ENCODE data around the gene HLCS.
"Not testable (repeated sequence)": the region's sequence is repeated elsewhere in the genome, so short reads cannot be mapped to it uniquely, and the experiment has no call there.

Gene HLCS

DNA sequence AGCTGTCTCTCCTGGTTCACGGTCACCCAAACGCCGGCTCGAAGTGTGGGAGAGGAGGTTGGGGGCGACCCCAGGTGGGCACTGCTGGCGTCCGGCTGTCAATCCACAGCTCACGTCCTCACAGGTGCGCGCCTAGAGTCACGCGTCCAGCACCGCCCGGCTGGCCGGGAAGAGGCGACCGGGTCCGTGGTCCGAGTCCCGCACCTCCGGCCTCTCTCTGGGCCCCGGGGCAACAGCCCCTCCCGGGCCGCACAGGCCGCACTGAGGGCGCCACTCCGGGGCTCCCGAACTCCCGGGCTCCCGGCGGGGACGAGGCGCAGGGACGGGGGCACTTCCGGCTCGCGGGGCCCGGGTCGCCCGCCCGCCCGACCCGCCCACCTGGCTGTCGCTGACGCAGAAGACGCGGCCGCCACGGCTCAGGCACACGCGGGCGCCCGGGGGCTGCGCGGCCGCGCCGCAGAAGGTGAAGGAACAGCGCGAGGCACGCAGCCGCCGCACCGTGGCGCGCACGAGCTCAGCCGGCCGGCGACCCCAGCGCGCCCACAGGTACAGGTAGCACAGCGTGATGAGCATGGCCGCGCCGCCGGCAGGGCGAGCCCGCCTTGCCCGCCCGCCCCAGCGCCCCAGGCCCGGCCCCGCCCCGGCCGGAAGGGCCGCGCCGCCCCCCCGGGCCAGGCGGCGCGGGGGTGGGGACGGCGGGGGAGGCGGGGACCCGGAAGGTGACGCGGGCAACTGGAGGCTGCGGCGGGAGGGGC, at the start of gene HLCS:
Gene HLCS (minus strand): TSS at position 604 of the 755 bp plus-strand sequence. CDS start 31 bp downstream, at position 573.
- Histone ChIP-seq H3K4me3 (ENCODE audit: low read depth, low read length) (peak within 1 kb of the TSS; percentile 93), H3K27ac (ENCODE audit: low read depth, low read length) (peak within 1 kb of the TSS; percentile 28; the same call in 1 of the 2 replicates), H3K4me1 (ENCODE audit: control insufficient read depth, insufficient read depth, low read length, unreplicated experiment) (no peaks in the 10 kb centered on the region), H3K27me3 (ENCODE audit: insufficient read depth, low read length) (no peaks in the 10 kb centered on the region), H2AFZ (ENCODE audit: low read length, unreplicated experiment) (peak within 1 kb of the TSS; percentile 71), H3K79me2 (ENCODE audit: control insufficient read depth, insufficient read depth, low read length, unreplicated experiment) (peaks cover 7% of the 10 kb centered on the region), H3K36me3 (ENCODE audit: insufficient read depth, low read length) (no peaks in the 10 kb centered on the region)

- Histone ChIP-seq H3K4me3 (ENCODE audit: low read depth, low read length) (peak overlapping the region; percentile 76), H3K4me1 (ENCODE audit: control insufficient read depth, insufficient read depth, low read length, unreplicated experiment) (no peaks in the 10 kb centered on the region), H3K36me3 (ENCODE audit: insufficient read depth, low read length) (no peaks in the 10 kb centered on the region), H3K79me2 (ENCODE audit: control insufficient read depth, insufficient read depth, low read length, unreplicated experiment) (no peaks in the 10 kb centered on the region), H3K27me3 (ENCODE audit: insufficient read depth, low read length) (peaks cover 15% of the 10 kb centered on the region; the same call in 1 of the 2 replicates), H3K27ac (ENCODE audit: low read depth, low read length) (no peak overlapping the region), H2AFZ (ENCODE audit: low read length, unreplicated experiment) (peak overlapping the region; percentile 66)
Measured at GRCh38 chr21:37009740-37010341, 43.4 kb upstream of the HLCS start.

DNA sequence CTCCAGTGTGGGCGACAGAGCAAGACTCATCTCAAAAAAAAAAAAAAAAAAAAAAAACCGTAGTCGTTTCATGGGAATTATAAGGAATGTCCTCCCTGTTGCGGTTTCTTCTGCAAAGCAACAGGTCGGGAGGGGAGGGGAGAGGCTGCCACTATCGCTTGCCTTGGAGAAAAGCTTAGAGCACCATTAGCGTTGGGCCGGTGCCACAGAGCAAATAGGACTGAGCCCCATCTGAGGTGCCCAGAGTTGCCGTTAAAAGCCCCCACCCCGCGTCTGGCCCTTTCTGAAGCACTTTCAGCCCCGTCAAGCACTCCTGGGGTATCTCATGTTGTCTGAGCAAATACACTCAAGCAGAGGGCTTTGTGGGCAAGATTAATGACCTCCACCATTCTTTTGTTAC, 42.3 kb upstream of the HLCS start:
- H3K36me3 ChIP-seq (ENCODE audit: insufficient read depth, low read length), result no peaks in the 10 kb centered on the region
- H2AFZ ChIP-seq (ENCODE audit: low read length, unreplicated experiment), result no peak overlapping the region
- H3K4me1 ChIP-seq (ENCODE audit: control insufficient read depth, insufficient read depth, low read length, unreplicated experiment), result no peaks in the 10 kb centered on the region
- no peaks in the 10 kb centered on the region for H3K79me2 ChIP-seq (ENCODE audit: control insufficient read depth, insufficient read depth, low read length, unreplicated experiment)
- no peak overlapping the region for H3K27ac ChIP-seq (ENCODE audit: low read depth, low read length)
- peaks cover 15% of the 10 kb centered on the region; the same call in 1 of the 2 replicates for H3K27me3 ChIP-seq (ENCODE audit: insufficient read depth, low read length)
- H3K4me3 ChIP-seq (ENCODE audit: low read depth, low read length), result no peak overlapping the region

GRCh38 chr21:37006486-37007291, 40.2 kb upstream of the HLCS start, which contains the start of gene RIPPLY3:
Gene RIPPLY3 (plus strand): TSS chr21:37006702. CDS start chr21:37006773, 71 bp downstream.
- peak within 1 kb of the TSS; percentile 78 for H3K4me3 ChIP-seq (ENCODE audit: low read depth, low read length)
- peak within 1 kb of the TSS; percentile 77 for H2AFZ ChIP-seq (ENCODE audit: low read length, unreplicated experiment)

DNA sequence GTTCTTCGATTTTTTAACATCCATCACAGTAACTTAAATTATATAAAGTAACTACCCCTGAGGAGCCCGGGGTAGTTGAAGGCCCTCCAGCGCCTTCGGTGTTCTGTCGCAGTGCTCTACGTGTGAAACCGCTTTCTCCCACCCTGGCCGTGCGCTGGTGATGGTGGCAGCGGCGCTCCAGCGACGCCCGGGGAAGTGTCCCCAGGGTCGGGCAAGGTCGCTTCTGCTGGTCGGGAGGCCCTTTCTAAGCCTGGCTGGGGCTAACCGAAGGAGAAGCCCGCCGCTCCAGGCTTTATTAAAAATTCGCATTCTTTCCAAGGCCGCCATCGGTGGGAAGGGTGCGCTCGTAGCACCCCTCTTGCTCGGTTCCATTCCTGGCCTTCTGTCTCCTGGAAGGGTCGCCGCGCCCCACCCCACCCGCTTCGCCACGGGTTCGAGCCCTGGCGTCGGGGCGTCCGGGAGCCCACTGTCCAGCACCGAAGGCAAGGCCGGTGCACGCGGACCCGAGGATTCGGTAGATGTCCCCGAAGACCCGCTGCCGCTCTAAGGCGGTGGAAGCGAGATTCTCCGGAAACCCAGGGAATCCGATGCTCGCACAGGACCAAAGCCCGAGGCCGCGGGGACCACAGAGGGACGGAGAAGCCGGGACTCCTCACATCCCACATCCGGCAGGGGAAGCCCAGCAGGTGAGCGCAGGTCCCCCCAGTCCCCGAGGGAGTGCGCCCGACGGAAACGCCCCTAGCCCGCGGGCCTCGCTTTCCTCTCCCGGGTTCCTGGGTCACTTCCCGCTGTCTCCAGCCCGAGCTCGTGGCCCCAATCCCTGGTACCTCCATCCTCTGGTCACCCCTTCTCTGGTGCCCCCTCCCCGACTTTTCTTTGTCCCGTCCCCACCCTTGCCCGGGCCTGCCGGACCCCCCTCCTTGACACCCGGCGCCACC, 39.3 kb upstream of the HLCS start:
- peak overlapping the region; percentile 32 for H2AFZ ChIP-seq (ENCODE audit: low read length, unreplicated experiment)
- H3K4me3 ChIP-seq (ENCODE audit: low read depth, low read length), result peak overlapping the region; percentile 78
- no peak overlapping the region for H3K27ac ChIP-seq (ENCODE audit: low read depth, low read length)
- no peaks in the 10 kb centered on the region for H3K79me2 ChIP-seq (ENCODE audit: control insufficient read depth, insufficient read depth, low read length, unreplicated experiment)
- H3K36me3 ChIP-seq (ENCODE audit: insufficient read depth, low read length), result no peaks in the 10 kb centered on the region
- peaks cover 15% of the 10 kb centered on the region; the same call in 1 of the 2 replicates for H3K27me3 ChIP-seq (ENCODE audit: insufficient read depth, low read length)
- no peaks in the 10 kb centered on the region for H3K4me1 ChIP-seq (ENCODE audit: control insufficient read depth, insufficient read depth, low read length, unreplicated experiment)

More at GRCh38 chr21:37006486-37007291, 40.2 kb upstream of the HLCS start, which contains the start of gene RIPPLY3:
- no peaks in the 10 kb centered on the region for H3K4me1 ChIP-seq (ENCODE audit: control insufficient read depth, insufficient read depth, low read length, unreplicated experiment)
- no peaks in the 10 kb centered on the region for H3K36me3 ChIP-seq (ENCODE audit: insufficient read depth, low read length)
- peaks cover 15% of the 10 kb centered on the region; the same call in 1 of the 2 replicates for H3K27me3 ChIP-seq (ENCODE audit: insufficient read depth, low read length)
- H3K27ac ChIP-seq (ENCODE audit: low read depth, low read length), result no peak within 1 kb of the TSS
- H3K79me2 ChIP-seq (ENCODE audit: control insufficient read depth, insufficient read depth, low read length, unreplicated experiment), result no peaks in the 10 kb centered on the region

GRCh38 chr21:37003917-37004316, 37.4 kb upstream of the HLCS start:
- H3K27me3 ChIP-seq (ENCODE audit: insufficient read depth, low read length), result peaks cover 15% of the 10 kb centered on the region; the same call in 1 of the 2 replicates
- H3K4me1 ChIP-seq (ENCODE audit: control insufficient read depth, insufficient read depth, low read length, unreplicated experiment); H3K27ac ChIP-seq (ENCODE audit: low read depth, low read length); H3K36me3 ChIP-seq (ENCODE audit: insufficient read depth, low read length); H2AFZ ChIP-seq (ENCODE audit: low read length, unreplicated experiment); H3K4me3 ChIP-seq (ENCODE audit: low read depth, low read length); H3K79me2 ChIP-seq (ENCODE audit: control insufficient read depth, insufficient read depth, low read length, unreplicated experiment): not testable (repeated sequence)

GRCh38 chr21:37002851-37003250, 36.4 kb upstream of the HLCS start:
- H3K27me3 ChIP-seq (ENCODE audit: insufficient read depth, low read length), result peaks cover 15% of the 10 kb centered on the region; the same call in 1 of the 2 replicates
- H3K79me2 ChIP-seq (ENCODE audit: control insufficient read depth, insufficient read depth, low read length, unreplicated experiment); H3K36me3 ChIP-seq (ENCODE audit: insufficient read depth, low read length); H3K4me3 ChIP-seq (ENCODE audit: low read depth, low read length); H2AFZ ChIP-seq (ENCODE audit: low read length, unreplicated experiment); H3K27ac ChIP-seq (ENCODE audit: low read depth, low read length); H3K4me1 ChIP-seq (ENCODE audit: control insufficient read depth, insufficient read depth, low read length, unreplicated experiment): not testable (repeated sequence)

- no peak overlapping the region for H3K27ac ChIP-seq (ENCODE audit: low read depth, low read length)
- peaks cover 9% of the 10 kb centered on the region; the same call in 1 of the 2 replicates for H3K27me3 ChIP-seq (ENCODE audit: insufficient read depth, low read length)
- H3K79me2 ChIP-seq (ENCODE audit: control insufficient read depth, insufficient read depth, low read length, unreplicated experiment), result no peaks in the 10 kb centered on the region
- no peak overlapping the region for H3K4me3 ChIP-seq (ENCODE audit: low read depth, low read length)
- H2AFZ ChIP-seq (ENCODE audit: low read length, unreplicated experiment), result peak overlapping the region; percentile 56
- H3K36me3 ChIP-seq (ENCODE audit: insufficient read depth, low read length), result no peaks in the 10 kb centered on the region
- H3K4me1 ChIP-seq (ENCODE audit: control insufficient read depth, insufficient read depth, low read length, unreplicated experiment), result no peaks in the 10 kb centered on the region
Measured at GRCh38 chr21:37001441-37001840, 35.0 kb upstream of the HLCS start.

DNA sequence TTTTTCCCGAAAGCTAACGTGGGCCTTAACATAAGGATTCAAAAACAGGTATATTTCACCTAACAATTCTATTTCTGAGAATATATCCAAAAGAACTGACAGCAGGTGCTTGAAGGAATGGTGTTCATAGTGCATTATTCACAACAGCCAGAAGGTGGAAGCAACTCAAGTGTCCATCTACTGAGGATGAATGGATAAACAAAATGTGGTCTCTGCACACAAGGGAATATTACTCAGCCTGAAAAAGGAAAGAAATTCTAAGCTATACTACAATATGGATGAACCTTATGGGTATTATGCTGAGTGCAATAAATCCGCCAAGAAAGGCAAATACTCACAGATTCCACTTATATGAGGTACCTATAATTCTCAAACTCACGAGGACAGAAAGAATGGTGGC, 33.9 kb upstream of the HLCS start:
- Histone ChIP-seq H3K4me1 (ENCODE audit: control insufficient read depth, insufficient read depth, low read length, unreplicated experiment) (no peaks in the 10 kb centered on the region), H3K36me3 (ENCODE audit: insufficient read depth, low read length) (no peaks in the 10 kb centered on the region), H3K27me3 (ENCODE audit: insufficient read depth, low read length) (no peaks in the 10 kb centered on the region), H3K4me3 (ENCODE audit: low read depth, low read length) (no peak overlapping the region), H3K27ac (ENCODE audit: low read depth, low read length) (no peak overlapping the region), H3K79me2 (ENCODE audit: control insufficient read depth, insufficient read depth, low read length, unreplicated experiment) (no peaks in the 10 kb centered on the region), H2AFZ (ENCODE audit: low read length, unreplicated experiment) (no peak overlapping the region)
